ENCODE data around the gene HSPB1.

HSPB1 gene

DNA sequence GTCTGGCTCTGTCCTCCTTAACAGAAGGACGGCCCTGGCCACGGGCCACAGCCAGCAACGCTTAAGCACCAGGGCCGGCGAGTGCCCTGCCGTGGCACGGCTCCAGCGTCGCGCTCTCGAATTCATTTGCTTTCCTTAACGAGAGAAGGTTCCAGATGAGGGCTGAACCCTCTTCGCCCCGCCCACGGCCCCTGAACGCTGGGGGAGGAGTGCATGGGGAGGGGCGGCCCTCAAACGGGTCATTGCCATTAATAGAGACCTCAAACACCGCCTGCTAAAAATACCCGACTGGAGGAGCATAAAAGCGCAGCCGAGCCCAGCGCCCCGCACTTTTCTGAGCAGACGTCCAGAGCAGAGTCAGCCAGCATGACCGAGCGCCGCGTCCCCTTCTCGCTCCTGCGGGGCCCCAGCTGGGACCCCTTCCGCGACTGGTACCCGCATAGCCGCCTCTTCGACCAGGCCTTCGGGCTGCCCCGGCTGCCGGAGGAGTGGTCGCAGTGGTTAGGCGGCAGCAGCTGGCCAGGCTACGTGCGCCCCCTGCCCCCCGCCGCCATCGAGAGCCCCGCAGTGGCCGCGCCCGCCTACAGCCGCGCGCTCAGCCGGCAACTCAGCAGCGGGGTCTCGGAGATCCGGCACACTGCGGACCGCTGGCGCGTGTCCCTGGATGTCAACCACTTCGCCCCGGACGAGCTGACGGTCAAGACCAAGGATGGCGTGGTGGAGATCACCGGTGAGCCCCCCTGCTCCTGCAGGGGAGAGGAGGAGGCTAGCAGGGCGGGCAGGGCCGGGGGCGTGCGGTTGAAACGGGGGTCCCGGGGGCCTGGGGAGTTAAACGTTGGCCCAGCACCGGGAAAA lies at the start of gene HSPB1:
Gene HSPB1 (plus strand): TSS at position 327 of the 855 bp plus-strand sequence. CDS start 40 bp downstream, at position 367.
- in situ Hi-C loops (cut with HindIII; ENCODE audit: low sequenced_read_pairs) = loop anchor here (10.0 kb wide), 1 partner anchor 122 kb away; the partner anchor contains the start of gene ZP3

DNA sequence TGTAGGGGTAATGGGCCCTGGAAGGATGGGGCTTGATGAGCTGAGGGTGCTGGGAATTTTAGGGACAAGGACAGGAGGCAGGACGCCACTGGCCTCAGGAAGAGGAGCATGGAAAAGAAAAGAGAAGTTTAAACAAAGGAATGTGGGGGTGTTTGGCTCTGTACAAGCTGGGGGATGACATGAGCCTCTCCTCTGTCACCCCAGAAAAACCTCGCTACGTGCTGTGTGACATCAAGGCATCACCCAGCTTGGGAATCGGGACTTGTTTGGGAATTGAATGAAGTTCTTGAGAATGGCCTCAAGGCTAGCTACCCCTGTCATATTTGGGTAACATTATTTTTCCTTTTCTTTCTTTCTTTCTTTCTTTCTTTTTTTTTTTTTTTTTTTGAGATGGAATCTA lies 47.7 kb upstream of the HSPB1 start:
- in situ Hi-C loops (cut with HindIII; ENCODE audit: low sequenced_read_pairs) = no loop called here

DNA sequence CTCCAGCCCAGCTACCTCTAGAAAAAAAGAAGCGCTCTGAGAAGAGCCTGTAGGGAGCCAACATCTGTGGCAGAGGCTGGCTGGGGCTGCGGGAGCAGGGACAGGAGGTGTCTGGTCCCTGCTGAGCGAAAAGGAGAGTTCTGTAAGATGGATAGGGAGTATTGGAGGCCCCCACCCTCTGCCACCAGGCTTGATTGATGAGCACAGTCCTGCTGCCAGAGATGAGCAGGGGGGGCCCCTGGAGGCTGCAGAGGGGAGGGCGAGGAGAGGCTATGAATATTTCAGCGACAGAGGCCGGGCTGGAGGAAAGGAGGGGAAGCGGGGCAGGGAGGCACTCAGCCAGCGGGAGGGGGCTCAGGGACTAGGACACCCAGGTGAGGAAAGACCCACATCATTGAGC lies 44.5 kb upstream of the HSPB1 start:
- in situ Hi-C loops (cut with HindIII; ENCODE audit: low sequenced_read_pairs) = no loop called here

DNA sequence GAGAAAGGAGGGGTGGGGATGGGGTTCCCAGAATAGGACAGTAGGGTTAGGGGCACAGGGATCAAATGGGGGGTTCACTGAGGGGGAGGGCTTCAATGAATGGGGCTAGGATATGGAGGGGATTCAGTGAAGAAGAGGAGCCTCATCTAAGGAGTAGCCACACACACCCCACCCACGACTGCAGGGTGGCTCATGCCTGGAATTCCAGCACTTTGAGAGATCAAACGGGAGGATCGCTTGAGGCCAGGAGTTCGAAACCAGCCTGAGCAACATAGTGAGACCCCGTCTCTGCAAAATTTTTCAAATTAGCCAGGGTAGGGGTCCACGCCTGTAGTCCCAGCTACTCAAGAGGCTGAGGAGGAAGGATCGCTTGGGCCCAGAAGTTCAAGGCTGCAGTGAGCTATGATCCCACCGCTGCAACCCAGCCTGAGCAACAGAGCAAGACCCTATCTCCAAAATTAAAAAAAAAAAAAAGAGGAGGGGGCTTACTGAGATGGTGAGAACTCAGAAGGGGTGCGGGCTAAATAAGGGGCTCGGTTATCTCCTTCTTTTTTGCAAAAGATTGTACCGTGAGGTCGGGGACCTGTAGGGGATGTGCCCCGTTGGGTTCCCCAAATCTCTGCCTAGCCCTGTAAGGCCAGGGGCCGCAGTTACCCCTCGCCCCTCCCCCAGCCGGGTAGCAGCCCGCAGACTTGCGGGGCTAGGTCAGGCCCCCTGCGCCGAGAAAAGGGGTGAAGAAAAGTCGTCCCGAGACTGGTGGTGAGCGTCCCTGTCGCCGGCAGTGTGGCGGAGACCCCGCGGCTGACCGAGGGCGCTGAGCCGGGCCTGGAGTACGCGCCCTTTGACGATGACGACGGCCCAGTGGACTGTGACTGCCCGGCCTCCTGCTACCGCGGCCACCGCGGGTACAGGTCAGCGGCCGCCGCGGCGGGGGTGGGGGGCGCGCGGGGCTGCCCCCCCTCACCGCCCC lies 43.1 kb upstream of the HSPB1 start:
- in situ Hi-C loops (cut with HindIII; ENCODE audit: low sequenced_read_pairs) = no loop called here

DNA sequence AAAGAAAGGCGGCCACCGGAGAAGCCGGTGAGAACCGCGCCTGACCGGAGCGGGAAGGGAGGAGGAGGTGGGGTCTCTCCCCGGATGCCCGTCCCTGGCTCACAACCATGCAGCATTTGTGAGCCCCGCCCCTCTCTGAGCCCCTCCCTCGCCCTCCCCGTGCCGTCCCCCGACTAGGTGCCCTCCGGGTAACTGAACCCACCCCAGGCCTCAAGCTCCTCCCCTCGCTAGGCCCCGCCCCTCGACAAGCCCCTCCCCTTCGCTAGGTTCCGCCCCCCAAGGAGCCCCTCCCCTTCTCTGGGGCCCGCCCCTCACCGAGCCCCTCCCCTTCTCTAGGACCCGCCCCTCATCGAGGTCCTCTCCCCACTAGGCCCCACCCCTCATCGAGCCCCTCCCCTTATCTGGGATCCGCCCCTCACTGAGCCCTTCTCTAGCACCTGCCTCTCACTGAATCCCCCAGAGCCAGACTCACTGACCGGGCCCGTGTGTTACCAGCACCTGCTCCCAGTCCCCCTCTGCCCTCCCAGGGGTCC lies 42.2 kb upstream of the HSPB1 start:
- in situ Hi-C loops (cut with HindIII; ENCODE audit: low sequenced_read_pairs) = no loop called here

DNA sequence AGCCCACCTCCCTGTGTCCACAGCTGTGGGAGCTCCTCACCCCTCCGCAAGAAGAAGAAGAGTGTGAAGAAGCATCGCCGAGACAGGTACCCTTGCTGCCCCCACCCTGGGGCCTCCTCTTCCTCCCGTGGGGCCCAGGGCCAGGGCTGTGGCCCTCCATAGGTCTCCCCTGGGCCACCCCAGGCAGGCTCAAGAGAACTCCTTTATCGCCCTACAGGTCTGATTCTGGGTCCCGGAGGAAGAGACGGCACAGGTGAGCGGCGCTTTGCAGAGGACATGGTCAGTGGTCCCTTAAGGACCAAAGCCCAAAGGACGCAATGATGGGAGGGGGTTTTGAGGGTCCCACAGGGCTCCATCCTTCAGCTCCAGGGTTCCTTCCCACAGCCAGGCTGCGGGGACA lies 41.1 kb upstream of the HSPB1 start:
- in situ Hi-C loops (cut with HindIII; ENCODE audit: low sequenced_read_pairs) = no loop called here

DNA sequence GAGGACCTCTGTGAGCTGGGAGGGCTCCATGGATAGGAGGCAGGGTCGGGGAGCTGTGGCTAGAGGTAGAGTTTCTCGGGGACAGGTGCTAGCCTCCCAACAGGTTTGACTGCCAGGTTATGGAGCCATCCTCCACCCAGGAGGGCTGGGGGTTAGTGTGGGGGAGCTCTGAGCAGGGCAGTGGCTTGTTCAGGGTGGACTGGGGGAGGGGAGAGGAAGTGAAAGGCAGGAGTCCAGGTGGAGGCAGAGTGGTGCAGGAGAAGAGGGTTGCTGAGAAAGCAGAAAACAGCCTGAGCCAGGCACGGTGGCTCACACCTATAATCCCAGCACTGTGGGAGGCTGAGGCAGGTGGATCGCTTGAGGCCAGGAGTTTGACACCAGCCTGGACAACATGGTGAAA lies 40.5 kb upstream of the HSPB1 start:
- in situ Hi-C loops (cut with HindIII; ENCODE audit: low sequenced_read_pairs) = no loop called here

DNA sequence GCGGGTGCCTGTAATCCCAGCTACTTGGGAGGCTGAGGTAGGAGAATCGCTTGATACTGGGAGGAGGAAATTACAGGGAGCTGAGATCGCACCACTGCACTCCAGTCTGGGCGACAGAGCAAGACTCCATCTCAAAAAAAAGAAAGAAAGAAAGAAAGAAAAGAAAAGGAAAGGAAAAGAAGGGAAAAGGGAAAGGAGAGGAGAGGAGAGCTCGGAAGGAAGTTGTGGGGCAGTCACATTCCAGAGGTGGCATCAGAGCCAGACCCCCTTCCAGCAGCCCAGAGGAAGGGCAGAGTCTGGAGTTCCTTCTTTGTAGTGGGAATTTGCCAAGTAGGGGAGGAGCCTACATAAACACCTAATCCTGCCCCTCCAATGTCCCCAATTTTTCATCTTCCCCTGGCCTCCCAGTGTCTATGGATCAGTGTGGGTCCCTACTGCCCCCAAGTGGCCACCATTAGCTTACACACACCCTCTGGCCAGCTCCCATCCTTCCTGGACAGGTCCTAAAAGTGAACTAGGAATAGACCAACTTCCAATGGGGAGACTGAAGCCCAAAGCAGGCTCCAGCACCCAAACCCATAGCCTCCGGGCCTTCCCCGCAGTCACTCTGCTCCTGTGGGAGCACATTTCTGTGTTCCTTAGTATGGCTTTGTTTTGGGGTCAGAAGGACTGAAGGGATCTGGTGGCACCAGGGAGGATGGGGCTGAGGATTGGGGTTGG lies 39.6 kb upstream of the HSPB1 start:
- in situ Hi-C loops (cut with HindIII; ENCODE audit: low sequenced_read_pairs) = no loop called here

DNA sequence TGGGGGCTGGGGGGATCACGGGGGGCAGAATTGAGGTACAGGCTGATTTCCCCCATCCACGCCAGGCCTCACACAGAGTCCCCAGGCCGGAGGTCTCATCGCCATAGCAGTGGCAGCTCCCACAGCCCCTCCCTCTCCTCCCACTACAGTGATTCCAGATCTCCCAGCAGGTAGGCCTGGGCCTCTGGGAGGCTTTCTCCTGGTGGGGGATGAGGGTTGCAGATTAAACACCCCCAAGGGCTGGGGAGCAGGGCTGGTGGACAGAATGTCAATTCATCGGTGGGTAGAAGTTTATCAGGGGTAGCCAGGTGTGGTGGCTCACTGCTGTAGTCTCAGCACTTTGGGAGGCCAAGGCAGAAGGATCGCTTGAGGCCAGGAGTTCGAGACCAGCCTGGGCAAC lies 37.2 kb upstream of the HSPB1 start:
- in situ Hi-C loops (cut with HindIII; ENCODE audit: low sequenced_read_pairs) = no loop called here

DNA sequence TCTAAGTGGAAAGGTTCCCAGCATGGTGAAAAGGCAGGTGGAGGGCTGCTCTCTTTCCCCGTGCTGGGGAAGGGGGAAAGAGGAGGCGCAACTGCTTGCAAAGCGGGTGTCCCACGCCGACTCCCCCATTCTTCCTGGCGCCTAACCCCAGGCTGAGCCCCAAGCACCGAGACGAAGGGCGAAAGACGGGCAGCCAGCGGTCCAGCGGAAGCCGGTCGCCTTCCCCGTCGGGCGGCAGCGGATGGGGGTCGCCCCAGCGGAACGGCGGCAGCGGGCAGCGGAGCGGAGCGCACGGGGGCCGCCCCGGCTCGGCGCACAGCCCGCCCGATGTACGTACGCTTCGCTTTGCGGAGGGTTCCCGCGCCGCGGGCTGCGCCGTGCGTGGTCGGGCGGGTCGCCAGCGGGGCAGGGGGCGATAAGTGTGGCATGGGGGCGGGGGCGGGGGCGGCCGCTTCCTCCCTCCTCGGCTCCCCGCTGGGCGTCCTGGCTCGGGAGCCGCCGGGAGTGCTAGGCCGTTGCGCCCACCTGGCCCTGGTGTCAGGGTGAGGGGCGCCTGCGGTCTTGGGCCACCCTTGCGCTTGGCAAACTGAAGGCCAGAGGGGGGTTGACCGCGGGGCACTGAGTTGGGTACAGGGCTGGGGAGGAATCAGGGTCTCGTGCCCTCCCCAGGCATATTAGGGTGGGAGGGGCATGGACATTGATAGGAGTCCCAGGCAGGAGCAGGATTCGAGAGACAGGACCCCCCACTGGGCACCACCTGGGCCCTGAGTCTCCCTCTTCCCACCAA lies 35.2 kb upstream of the HSPB1 start:
- in situ Hi-C loops (cut with HindIII; ENCODE audit: low sequenced_read_pairs) = no loop called here

DNA sequence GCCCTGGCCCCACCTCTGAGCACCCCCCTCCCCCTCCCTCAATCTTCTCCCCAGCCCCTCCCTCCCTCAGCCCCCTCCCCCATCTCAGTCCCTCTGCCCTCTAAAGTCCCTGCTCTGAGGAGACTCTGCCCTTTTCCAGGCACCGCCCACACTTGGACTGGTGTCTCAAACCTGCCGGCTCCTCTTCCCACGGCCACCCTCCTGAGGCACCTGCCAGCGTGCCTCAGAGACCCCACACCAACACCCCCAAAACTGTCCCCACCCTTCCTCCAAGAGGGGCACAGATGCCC lies 34.6 kb upstream of the HSPB1 start:
- in situ Hi-C loops (cut with HindIII; ENCODE audit: low sequenced_read_pairs) = no loop called here

DNA sequence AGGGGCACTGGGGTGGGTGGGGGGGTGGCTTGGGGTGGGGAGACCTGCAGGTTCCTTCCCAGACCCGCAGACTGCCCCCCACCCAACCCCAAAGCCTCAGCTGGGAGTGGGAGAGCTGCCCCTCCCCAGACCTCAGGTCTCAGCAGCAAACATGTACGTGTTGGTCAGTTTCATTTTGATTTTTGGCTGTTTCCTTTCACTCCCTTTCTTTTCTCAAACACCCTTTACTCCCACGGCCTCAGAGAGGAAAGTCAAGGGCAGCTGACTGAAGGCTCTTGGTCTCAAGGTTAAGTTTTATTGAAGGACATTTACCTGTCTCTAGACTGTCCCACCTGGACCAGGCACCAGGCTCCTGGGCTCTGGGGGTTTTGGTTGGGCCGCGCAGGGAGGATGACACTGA lies 34.1 kb upstream of the HSPB1 start:
- in situ Hi-C loops (cut with HindIII; ENCODE audit: low sequenced_read_pairs) = no loop called here

DNA sequence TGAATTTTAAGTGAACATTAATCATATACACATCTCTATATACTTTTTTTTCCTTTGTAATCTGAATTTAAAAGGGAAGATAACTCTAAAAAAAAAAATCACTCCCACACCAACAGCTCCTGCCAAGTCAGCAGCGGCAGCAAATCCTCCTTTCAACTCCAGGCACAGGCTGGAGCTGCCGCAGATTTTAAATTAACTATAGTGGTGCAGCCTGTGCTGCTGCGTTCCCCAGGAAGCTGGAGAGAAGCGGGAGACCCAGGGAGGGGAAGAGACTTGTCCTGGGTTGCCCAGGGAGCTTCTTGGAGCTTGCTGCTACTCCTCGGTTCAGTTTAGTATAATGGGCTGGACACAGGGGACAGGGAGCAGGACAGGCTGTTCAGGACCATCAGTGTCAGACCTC lies 32.6 kb upstream of the HSPB1 start:
- in situ Hi-C loops (cut with HindIII; ENCODE audit: low sequenced_read_pairs) = loop anchor here (10.0 kb wide), 1 partner anchor 85 kb away; no protein-coding TSS in a partner anchor

DNA sequence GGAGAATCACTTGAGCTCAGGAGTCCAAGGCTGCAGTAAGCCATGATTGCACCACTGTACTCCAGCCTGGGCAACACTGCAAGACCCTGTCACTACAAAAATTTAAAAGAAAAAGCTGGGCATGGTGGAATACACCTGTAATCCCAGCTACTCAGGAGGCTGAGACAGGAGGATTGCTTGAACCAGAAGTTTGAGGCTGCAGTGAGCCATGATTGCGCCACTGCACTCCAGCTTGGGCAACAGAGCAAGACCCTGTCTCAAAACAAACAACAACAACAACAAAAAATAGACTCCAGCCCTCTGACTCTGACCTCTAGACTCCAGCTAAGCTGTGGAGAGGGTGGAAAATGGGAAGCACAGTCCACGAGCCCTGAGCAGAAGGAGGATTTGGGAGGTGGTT lies 31.1 kb upstream of the HSPB1 start:
- in situ Hi-C loops (cut with HindIII; ENCODE audit: low sequenced_read_pairs) = loop anchor here (10.0 kb wide), 1 partner anchor 87 kb away; no protein-coding TSS in a partner anchor

DNA sequence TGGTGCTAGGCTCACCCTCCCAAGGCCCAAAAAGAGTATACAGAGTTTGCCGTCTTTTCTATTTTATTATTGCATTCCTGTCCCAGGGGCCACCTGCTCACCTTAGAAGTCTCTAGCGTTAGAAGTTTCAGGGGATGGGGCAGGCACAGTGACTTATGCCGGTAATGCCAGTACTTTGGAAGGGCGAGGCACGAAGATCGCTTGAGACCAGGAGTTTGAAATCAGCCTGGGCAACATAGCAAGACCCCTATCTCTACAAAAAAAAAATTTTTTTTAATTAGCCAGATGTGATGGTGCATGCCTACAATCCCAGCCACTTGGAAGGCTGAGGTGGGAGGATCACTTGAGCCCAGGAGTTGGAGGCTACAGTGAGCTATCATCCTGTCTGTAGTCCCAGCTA lies 30.3 kb upstream of the HSPB1 start:
- in situ Hi-C loops (cut with HindIII; ENCODE audit: low sequenced_read_pairs) = loop anchor here (10.0 kb wide), 1 partner anchor 87 kb away; no protein-coding TSS in a partner anchor

DNA sequence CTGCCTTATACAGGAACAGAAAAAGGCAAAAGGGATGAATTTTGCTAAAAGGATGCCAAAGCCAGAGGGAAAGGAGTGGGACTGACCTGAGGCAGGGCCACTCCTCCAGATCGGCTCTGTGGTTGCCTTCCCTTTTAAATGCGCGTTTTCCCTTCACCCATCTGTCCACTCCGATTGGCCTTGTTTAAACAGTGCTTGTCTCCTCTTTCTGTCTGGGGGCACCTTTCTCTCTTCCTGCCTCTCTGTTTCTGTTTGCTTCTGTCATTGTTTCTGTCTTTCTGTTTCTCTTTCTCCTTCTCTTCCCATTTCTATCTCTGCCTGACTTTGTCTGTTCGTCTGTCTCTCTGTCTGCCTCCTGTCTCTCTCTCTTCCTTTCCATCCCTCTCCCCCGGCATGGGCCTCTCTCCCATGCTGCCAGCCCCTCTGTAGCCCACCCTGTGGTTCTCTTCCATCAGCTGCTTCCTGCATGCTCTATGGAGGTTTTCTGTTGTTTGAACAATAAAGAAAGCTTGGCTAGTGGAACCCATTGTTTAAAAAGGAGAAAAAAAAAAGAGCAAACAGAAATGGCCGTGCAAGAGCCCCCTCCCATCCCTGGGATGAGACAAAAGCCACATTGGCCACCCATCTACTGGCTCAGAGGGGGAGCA lies 29.5 kb upstream of the HSPB1 start:
- in situ Hi-C loops (cut with HindIII; ENCODE audit: low sequenced_read_pairs) = loop anchor here (10.0 kb wide), 1 partner anchor 88 kb away; no protein-coding TSS in a partner anchor

DNA sequence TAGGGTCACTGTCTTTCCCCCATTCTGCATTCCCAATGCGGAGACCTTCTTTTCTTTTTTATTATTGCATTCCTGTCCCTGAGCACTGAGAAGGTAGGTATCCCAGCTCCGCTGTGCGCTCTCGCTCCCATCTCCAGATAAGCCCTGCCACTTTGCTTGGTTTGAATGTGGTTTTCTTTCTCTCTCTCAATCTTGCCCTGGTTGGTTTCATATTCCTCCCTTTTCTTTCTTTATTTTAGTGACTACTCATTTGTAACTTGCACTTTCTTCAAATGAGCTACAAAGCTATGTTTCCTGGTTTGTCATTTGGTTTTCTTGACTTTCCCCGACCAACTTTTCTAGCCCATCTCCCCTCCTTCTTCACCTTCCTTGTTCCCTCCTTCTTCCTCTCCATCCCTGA lies 29.0 kb upstream of the HSPB1 start:
- in situ Hi-C loops (cut with HindIII; ENCODE audit: low sequenced_read_pairs) = loop anchor here (10.0 kb wide), 1 partner anchor 89 kb away; no protein-coding TSS in a partner anchor

DNA sequence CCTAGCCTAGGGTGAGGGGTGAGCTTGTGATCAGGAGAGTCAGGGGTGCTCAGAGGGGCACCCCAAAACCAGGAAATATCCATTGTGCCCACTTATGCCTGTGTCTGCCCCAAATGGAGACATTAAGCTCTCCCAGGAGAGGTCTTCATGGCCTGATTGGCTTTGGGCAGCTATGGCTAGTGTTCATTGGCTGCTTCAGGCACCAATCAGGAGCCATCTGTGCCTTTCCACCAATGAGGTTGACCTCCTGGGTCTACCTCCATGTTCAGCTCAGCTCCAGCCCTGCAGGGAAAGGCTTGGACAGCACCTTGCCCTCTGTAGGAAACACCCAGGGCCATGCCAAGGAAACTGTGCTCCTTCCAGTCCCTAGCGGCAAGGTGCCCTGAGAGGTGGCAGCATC lies 23.9 kb upstream of the HSPB1 start:
- in situ Hi-C loops (cut with HindIII; ENCODE audit: low sequenced_read_pairs) = loop anchor here (10.0 kb wide), 1 partner anchor 94 kb away; no protein-coding TSS in a partner anchor

DNA sequence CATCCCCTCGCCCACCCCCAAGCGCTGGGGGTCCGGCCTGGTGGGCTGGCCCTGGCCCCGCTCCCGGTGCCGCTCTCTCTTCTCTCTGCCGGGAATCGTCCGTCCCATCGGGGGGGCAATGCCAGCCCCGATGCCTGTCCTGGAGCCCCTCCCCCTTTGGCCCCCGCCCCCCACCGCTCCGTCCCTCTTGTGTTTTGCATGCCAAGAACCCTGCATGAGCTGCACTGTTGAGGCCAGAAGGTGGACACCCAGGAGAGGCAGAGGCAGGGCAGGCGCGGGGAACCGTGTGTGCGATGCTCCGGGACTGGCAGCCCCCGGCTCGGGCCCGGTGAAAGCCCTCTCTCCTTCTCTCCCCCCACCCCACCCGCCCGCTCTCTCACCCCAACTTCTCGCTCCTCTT lies 22.1 kb upstream of the HSPB1 start:
- in situ Hi-C loops (cut with HindIII; ENCODE audit: low sequenced_read_pairs) = loop anchor here (10.0 kb wide), 1 partner anchor 236 kb away; the partner anchor contains the start of genes MDH2 and STYXL1
